CD4-positive, alpha-beta T cell (primary cell): ENCODE measurements around the gene RNF150. TPM values are rescaled to one million over a fixed set of nuclear protein-coding genes. Genes with fewer than 3 reads are reported as not detected.

Experiments used
- ATAC-seq: fragments of 200-7000 bp; cut with Tn5 transposase; one replicate; pipeline ENCODE4 v1.10.0; 2022; ENCODE audit warnings: mild to moderate bottlenecking; ENCODE audit not compliant: poor library complexity
- CTCF ChIA-PET: fragments of 350-600 bp; sonication (Branson Sonifier 250); formaldehyde crosslinking; loops from one replicate; lab custom pipeline; 2021; ENCODE audit warnings: antibody characterized with exemption, inconsistent platforms; lab: Charles Lee
- POLR2A ChIA-PET: fragments of 350-600 bp; sonication (Branson Sonifier 250); formaldehyde crosslinking; loops from one replicate; lab custom pipeline; 2021; ENCODE audit warnings: antibody characterized with exemption, inconsistent platforms; lab: Charles Lee
- DNase-seq, 14 experiments: peaks; one replicate each; pipeline ENCODE4 v3.0.0-alpha.2; 2013 to 2020; ENCODE audit warnings: mixed read lengths in 2 of 14
- H3K27ac ChIP-seq, 2 donors: one replicate each; pipeline versions ENCODE4 v1.5.1 to v1.7.0; 2013; ENCODE audit warnings: low read length in 2 of 2, low read depth in 1 of 2, mild to moderate bottlenecking in 1 of 2
- H3K27me3 ChIP-seq, 2 experiments: 1 replicate in 1 of 2; 2 replicates in 1 of 2; pipeline versions ENCODE4 v1.6.1 to v1.7.0; 2013; ENCODE audit warnings: low read length in 2 of 2, control low read depth in 1 of 2, mild to moderate bottlenecking in 1 of 2, moderate library complexity in 1 of 2; ENCODE audit not compliant: insufficient read depth in 2 of 2, control insufficient read depth in 1 of 2
- H3K36me3 ChIP-seq: one replicate; pipeline ENCODE4 v1.6.1; 2013; ENCODE audit warnings: low read length, control low read depth; ENCODE audit not compliant: insufficient read depth
- H3K4me1 ChIP-seq: one replicate; pipeline ENCODE4 v1.6.1; 2013; ENCODE audit warnings: low read length, control low read depth; ENCODE audit not compliant: insufficient read depth
- H3K4me3 ChIP-seq: one replicate; pipeline ENCODE4 v1.5.1; 2013; ENCODE audit warnings: mild to moderate bottlenecking, low read length, moderate library complexity
- H3K9me3 ChIP-seq, 2 experiments: 1 replicate in 1 of 2; 2 replicates in 1 of 2; pipeline versions ENCODE4 v1.6.1 to v1.7.0; 2013; ENCODE audit warnings: low read length in 2 of 2, mild to moderate bottlenecking in 2 of 2, control low read depth in 1 of 2, moderate library complexity in 1 of 2; ENCODE audit not compliant: control insufficient read depth in 1 of 2, insufficient read depth in 1 of 2
- H3K27ac Mint-ChIP-seq: one replicate; pipeline ENCODE4 v1.8.0; 2020; ENCODE audit warnings: mixed read lengths
- H3K27me3 Mint-ChIP-seq: one replicate; pipeline ENCODE4 v1.8.0; 2021; ENCODE audit warnings: mixed read lengths
- H3K36me3 Mint-ChIP-seq: one replicate; pipeline ENCODE4 v1.8.0; 2021; ENCODE audit warnings: low read depth, mixed read lengths
- H3K4me1 Mint-ChIP-seq: one replicate; pipeline ENCODE4 v1.8.0; 2021; ENCODE audit warnings: low read depth, mixed read lengths
- H3K4me3 Mint-ChIP-seq: one replicate; pipeline ENCODE4 v1.8.0; 2020; ENCODE audit warnings: mild to moderate bottlenecking, mixed read lengths
- H3K9me3 Mint-ChIP-seq: one replicate; pipeline ENCODE4 v1.8.0; 2020; ENCODE audit warnings: mixed read lengths
- intact Hi-C, 2 experiments: fragments of 100-400 bp; cut with DNase I in 1 of 2; cut with micrococcal nuclease in 1 of 2; formaldehyde crosslinking; loops; one replicate each; pipeline versions ENCODE4 v1.15.1 to v1.9.0; 2023 to 2025; cut with DNase I, micrococcal nuclease
- total RNA-seq, 174 experiments: library from RNA in 2 of 174; stranded (reverse) in 2 of 174; gene quantifications; one replicate each; pipeline ENCODE4 v1.2.3 and lab custom pipeline; 2021 to 2026
- TF ChIP-seq, protein P1 (sequence below): fragments of 200-600 bp; IDR thresholded peaks from one replicate; pipeline ENCODE4 v1.8.0; 2022; ENCODE audit warnings: antibody characterized with exemption, mild to moderate bottlenecking

Gene RNF150
- total RNA-seq, 2 experiments from 2014 or later = not detected

GRCh38 chr4:141020801-141021261 lies 112.4 kb downstream of the RNF150 start:
- no peak for DNase-seq
- no peaks in the 10 kb centered on the region for H3K9me3 ChIP-seq
- ATAC-seq = no peak
- TF ChIP-seq, protein P1, sequence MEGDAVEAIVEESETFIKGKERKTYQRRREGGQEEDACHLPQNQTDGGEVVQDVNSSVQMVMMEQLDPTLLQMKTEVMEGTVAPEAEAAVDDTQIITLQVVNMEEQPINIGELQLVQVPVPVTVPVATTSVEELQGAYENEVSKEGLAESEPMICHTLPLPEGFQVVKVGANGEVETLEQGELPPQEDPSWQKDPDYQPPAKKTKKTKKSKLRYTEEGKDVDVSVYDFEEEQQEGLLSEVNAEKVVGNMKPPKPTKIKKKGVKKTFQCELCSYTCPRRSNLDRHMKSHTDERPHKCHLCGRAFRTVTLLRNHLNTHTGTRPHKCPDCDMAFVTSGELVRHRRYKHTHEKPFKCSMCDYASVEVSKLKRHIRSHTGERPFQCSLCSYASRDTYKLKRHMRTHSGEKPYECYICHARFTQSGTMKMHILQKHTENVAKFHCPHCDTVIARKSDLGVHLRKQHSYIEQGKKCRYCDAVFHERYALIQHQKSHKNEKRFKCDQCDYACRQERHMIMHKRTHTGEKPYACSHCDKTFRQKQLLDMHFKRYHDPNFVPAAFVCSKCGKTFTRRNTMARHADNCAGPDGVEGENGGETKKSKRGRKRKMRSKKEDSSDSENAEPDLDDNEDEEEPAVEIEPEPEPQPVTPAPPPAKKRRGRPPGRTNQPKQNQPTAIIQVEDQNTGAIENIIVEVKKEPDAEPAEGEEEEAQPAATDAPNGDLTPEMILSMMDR = no peak
- no peaks in the 10 kb centered on the region for H3K36me3 ChIP-seq
- no peaks in the 10 kb centered on the region for H3K27me3 Mint-ChIP-seq
- ChIA-PET POLR2A (no interaction called here), CTCF (no interaction called here)
- intact Hi-C loops = no loop called here
- H3K4me3 ChIP-seq = no peak overlapping the region
- no peaks in the 10 kb centered on the region for H3K4me1 ChIP-seq
- no peak overlapping the region for H3K27ac ChIP-seq
- no peaks in the 10 kb centered on the region for H3K9me3 Mint-ChIP-seq
- H3K4me1 Mint-ChIP-seq = no peaks in the 10 kb centered on the region
- H3K4me3 Mint-ChIP-seq = no peak overlapping the region
- no peaks in the 10 kb centered on the region for H3K27me3 ChIP-seq
- H3K36me3 Mint-ChIP-seq = no peaks in the 10 kb centered on the region
- no peak overlapping the region for H3K27ac Mint-ChIP-seq

DNA sequence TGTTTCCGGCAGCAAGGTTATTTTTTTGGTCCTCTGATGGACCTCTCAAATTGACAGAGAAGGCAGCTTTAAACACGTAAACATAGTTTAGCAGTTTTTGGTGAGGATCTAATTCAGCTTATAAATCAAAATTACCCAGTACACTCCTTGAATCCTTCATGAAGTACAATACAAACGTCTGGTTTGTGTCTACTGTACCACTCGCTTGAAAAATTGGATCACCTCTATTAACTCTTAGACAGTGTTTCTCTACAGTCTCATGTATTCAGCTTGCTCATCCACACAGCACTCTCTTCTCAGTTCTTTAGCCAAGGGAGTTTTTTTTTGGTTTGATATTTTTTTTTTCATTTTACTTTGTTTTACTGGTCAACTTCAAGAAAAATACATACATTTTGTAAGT lies 113.5 kb downstream of the RNF150 start:
- no peaks in the 10 kb centered on the region for H3K27me3 Mint-ChIP-seq

DNA sequence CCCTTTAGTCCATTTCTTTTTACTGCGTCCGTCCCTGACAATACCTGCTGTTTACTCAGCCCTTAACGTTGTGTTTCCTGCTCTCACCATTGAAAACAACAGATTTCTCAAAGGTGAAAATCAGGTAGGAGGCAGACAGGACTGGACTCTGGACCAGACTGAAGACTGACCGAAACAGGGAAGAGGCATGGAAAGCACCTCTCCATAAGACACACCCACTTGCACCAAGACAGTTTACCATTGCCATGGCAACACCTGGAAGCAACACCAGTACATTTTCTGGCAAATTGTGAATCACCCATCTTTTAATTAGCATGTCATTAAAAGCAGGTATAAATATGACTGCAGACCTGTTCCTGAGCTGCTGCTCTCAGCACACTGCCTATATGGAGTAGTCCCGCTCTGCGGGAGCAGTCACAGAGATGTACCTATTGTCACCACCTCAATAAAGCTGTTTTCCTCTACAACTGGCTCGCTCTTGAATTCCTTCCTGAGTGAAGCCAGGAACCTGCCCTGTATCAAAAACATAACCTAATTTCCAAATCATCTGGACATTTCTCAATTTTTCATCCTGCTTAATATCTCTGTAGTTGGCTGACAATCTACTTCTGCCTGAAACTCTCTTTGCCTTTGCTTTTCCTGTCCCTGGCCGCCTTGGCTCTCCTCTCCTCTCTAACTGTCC lies 117.0 kb downstream of the RNF150 start:
- Mint-ChIP-seq H3K4me3 (no peak overlapping the region), H3K9me3 (no peaks in the 10 kb centered on the region), H3K4me1 (no peaks in the 10 kb centered on the region), H3K36me3 (no peaks in the 10 kb centered on the region), H3K27ac (no peak overlapping the region), H3K27me3 (no peaks in the 10 kb centered on the region)
- intact Hi-C loops = no loop called here
- no peak overlapping the region for H3K27ac ChIP-seq
- TF ChIP-seq, protein P1 = no peak
- CTCF ChIA-PET = no interaction called here
- H3K27me3 ChIP-seq = no peaks in the 10 kb centered on the region
- H3K4me1 ChIP-seq = no peaks in the 10 kb centered on the region
- POLR2A ChIA-PET = no interaction called here
- H3K9me3 ChIP-seq = no peaks in the 10 kb centered on the region
- H3K36me3 ChIP-seq = no peaks in the 10 kb centered on the region
- no peak for DNase-seq
- no peak overlapping the region for H3K4me3 ChIP-seq
- no peak for ATAC-seq

More for the DNA sequence above, 113.5 kb downstream of the RNF150 start:
- H3K27me3 ChIP-seq = no peaks in the 10 kb centered on the region
- ChIA-PET CTCF (no interaction called here), POLR2A (no interaction called here)
- Mint-ChIP-seq H3K4me3 (no peak overlapping the region), H3K4me1 (no peaks in the 10 kb centered on the region), H3K9me3 (no peaks in the 10 kb centered on the region), H3K27ac (no peak overlapping the region), H3K36me3 (no peaks in the 10 kb centered on the region)
- TF ChIP-seq, protein P1 = no peak
- DNase-seq (no peak), ATAC-seq (no peak)
- H3K4me3 ChIP-seq = no peak overlapping the region
- no peaks in the 10 kb centered on the region for H3K4me1 ChIP-seq
- intact Hi-C loops = no loop called here
- H3K9me3 ChIP-seq = no peaks in the 10 kb centered on the region
- H3K36me3 ChIP-seq = no peaks in the 10 kb centered on the region
- no peak overlapping the region for H3K27ac ChIP-seq
